KBM-7 (cell line): Measurements from ENCODE around the gene SCAANT1.

Experiments
- DNase-seq: peaks from one replicate; pipeline ENCODE4 v3.0.0-alpha.2; 2015
- in situ Hi-C: fragments of 300-500 bp; cut with MboI; formaldehyde crosslinking; loops from 2 replicates; pipeline ENCODE4 v1.14.3; 2020; ENCODE audit warnings: low sequenced_read_pairs, low pct_unique_long_range_greater_than_20kb, mixed read lengths

Gene SCAANT1

GRCh38 chr3:63872135-63872924 is 39.9 kb downstream of the SCAANT1 start:
- no peak for DNase-seq
- in situ Hi-C loops, result no loop called here

DNA sequence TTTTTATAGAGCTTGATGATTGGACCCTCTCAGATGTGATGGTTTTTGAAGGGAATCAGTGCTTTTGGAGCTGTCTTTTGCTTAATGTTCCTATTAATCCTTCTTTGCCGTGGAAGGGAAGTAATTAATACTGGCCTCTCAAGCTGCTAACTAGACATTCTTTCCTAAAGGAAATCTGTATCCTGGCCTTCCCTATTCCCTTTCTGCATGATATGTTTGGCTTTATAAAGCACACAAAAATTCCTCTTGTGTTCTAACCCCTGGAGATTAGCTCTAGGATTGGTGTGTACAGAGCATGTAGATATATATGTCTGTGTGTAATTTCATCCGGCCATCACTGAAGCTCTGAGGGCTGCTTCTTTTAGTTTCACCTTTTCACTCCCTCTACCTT is 41.6 kb downstream of the SCAANT1 start:
- DNase-seq, result no peak
- in situ Hi-C loops, result no loop called here

GRCh38 chr3:63869940-63870614 is 42.1 kb downstream of the SCAANT1 start:
- in situ Hi-C loops, result no loop called here
- DNase-seq, result no peak

DNA sequence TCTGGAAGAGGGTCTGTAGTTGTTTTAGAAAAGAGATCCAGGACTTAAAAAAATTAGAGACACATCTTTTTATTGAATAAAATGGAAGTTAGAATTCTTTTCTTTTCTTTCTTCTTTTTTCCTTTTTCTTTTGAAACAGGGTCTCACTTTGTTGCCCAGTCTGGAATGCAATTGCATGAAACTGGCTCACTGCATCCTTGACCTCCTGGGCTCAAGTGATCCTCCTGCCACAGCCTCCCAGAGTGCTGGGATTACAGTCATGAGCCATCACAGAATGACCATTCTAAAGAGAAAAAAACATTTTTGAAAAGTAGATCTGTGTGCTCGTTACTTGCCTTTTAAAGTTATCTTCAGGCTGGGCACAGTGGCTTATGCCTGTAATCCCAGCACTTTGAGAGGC is 45.0 kb downstream of the SCAANT1 start:
- DNase-seq, result no peak
- in situ Hi-C loops, result no loop called here

GRCh38 chr3:63864965-63865327 is 47.2 kb downstream of the SCAANT1 start:
- in situ Hi-C loops, result no loop called here
- no peak for DNase-seq

GRCh38 chr3:63864008-63864964 is 47.9 kb downstream of the SCAANT1 start:
- in situ Hi-C loops, result no loop called here
- DNase-seq, result peak; percentile 69

GRCh38 chr3:63863150-63864007 is 48.8 kb downstream of the SCAANT1 start, which contains the start of the genes ATXN7 and THOC7:
ATXN7 (plus strand) TSS chr3:63863867; CDS start chr3:63912599, 48,732 bp downstream.
THOC7 (minus strand) TSS chr3:63863805; CDS start chr3:63863790, 15 bp downstream.
- peak; percentile 61 for DNase-seq
- in situ Hi-C loops, result no loop called here

DNA sequence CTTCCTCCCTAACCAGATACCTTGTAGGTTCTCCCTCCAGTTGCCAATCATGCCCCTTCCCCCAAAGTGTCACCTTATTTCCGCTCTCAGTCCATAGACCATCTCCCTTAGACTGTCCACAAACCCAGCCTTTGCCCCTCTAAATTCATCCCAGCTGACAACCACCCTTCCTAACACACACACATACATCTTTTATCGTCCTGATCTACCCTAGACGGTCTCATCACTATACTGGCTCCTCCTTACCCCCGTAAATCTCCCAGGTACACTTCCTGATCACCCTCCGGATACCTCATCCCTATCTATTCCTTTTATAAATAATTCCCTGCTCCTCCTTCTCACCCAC is 49.4 kb downstream of the SCAANT1 start:
- DNase-seq, result no peak
- in situ Hi-C loops, result no loop called here
